ENCODE measurements around the gene TRIP12. TPM values are rescaled to one million over a fixed set of nuclear protein-coding genes. Genes with fewer than 3 reads are reported as not detected.

Gene TRIP12
- total and polyA plus RNA-seq, 2 of the 4 experiments (the other 2 are of a cell fraction), result 51.6 to 209 TPM

- no TSS peak for BruUV-seq (replicated peaks)
- Histone ChIP-seq H2BK120ac (ENCODE audit: low read depth, low read length) (no peak overlapping the region), H3K9ac (ENCODE audit: low read depth, low read length) (no peak overlapping the region), H3K4me3 (ENCODE audit: insufficient read depth, low read depth, low read length) (no peak overlapping the region), H3K18ac (ENCODE audit: low read depth, low read length) (no peak overlapping the region), H3K9me1 (ENCODE audit: insufficient read depth, low read length) (peaks cover 9% of the 10 kb centered on the region), H2AFZ (replicated peaks; ENCODE audit: low read length, poor library complexity) (no peak overlapping the region), H4K91ac (ENCODE audit: insufficient read depth, low read depth, low read length) (no peak overlapping the region), H2BK20ac (ENCODE audit: low read depth, low read length) (no peak overlapping the region), H2AK9ac (replicated peaks; ENCODE audit: low read depth, low read length, poor library complexity) (no peak overlapping the region), H3K9me3 (ENCODE audit: control insufficient read depth, insufficient read depth, low read length) (no peaks in the 10 kb centered on the region), H3K4ac (ENCODE audit: low read depth, low read length) (no peak overlapping the region), H4K5ac (ENCODE audit: low read depth, low read length) (no peak overlapping the region), H3K56ac (ENCODE audit: extremely low read depth, insufficient read depth, low read length) (no peak overlapping the region), H2AK5ac (ENCODE audit: low read depth, low read length) (no peak overlapping the region), H3K23ac (ENCODE audit: low read depth, low read length) (no peak overlapping the region), H2BK5ac (ENCODE audit: low read depth, low read length, poor library complexity, severe bottlenecking) (no peak overlapping the region), H3K36me3 (ENCODE audit: control insufficient read depth, insufficient read depth, low read length) (peaks cover 21% of the 10 kb centered on the region), H3K27ac (ENCODE audit: insufficient read depth, low read length) (no peak overlapping the region), H4K8ac (ENCODE audit: low read depth in 2 of 2, low read length in 2 of 2) (no peak overlapping the region), H3K4me1 (ENCODE audit: control insufficient read depth, insufficient read depth, low read length) (no peaks in the 10 kb centered on the region), H4K20me1 (ENCODE audit: insufficient read depth, low read length) (peaks cover 31% of the 10 kb centered on the region), H3K27me3 (ENCODE audit: control insufficient read depth, insufficient read depth, low read length) (no peaks in the 10 kb centered on the region), H3K4me2 (ENCODE audit: low read depth, low read length) (no peak overlapping the region), H3K79me1 (ENCODE audit: low read depth in 1 of 2, low read length in 2 of 2) (peaks cover 28 to 54% of the 10 kb centered on the region in 2 experiments), H3K14ac (replicated peaks; ENCODE audit: low read depth, low read length) (no peak overlapping the region), H2BK15ac (ENCODE audit: low read depth, low read length) (no peak overlapping the region)
- no peak for TF ChIP-seq POLR2A (IDR thresholded peaks at IDR 0.05; ENCODE audit: low read depth, low read length)
- TF ChIP-seq MXI1 (IDR thresholded peaks at IDR 0.05; ENCODE audit: borderline replicate concordance, low read depth, low read length), result no peak
- no peak for TF ChIP-seq CEBPB (IDR thresholded peaks at IDR 0.05; ENCODE audit: low read depth, low read length)
- no peak for TF ChIP-seq BHLHE40 (IDR thresholded peaks at IDR 0.05; ENCODE audit: low read depth, low read length)
- TF ChIP-seq CHD1 (IDR thresholded peaks at IDR 0.05; ENCODE audit: low read depth, low read length), result no peak
- no peak for TF ChIP-seq RAD21 (IDR thresholded peaks at IDR 0.05; ENCODE audit: low read length)
- TF ChIP-seq ELK1 (IDR thresholded peaks at IDR 0.05; ENCODE audit: borderline replicate concordance, low read depth, low read length), result no peak
- no peak for TF ChIP-seq FOS (IDR thresholded peaks at IDR 0.05; ENCODE audit: low read depth, low read length)
- no peak for TF ChIP-seq MAZ (IDR thresholded peaks at IDR 0.05; ENCODE audit: borderline replicate concordance, low read depth, low read length)
- no peak for TF ChIP-seq SMC3 (IDR thresholded peaks at IDR 0.05; ENCODE audit: low read depth, low read length)
- no peak for TF ChIP-seq USF2 (IDR thresholded peaks at IDR 0.05; ENCODE audit: low read depth, low read length)
- no peak for TF ChIP-seq RCOR1 (IDR thresholded peaks at IDR 0.05; ENCODE audit: insufficient replicate concordance, low read length)
- no peak for TF ChIP-seq MAFK (IDR thresholded peaks at IDR 0.05; ENCODE audit: low read depth, low read length)
- TF ChIP-seq NFE2L2 (IDR thresholded peaks at IDR 0.05; ENCODE audit: low read depth, low read length), result no peak
- no peak for TF ChIP-seq CTCF (conservative IDR thresholded peaks at IDR 0.05; ENCODE audit: low read depth, low read length)
- no peak for TF ChIP-seq RFX5 (IDR thresholded peaks at IDR 0.05; ENCODE audit: low read depth, low read length)
- in situ Hi-C loops (cut with MboI; ENCODE audit: low sequenced_read_pairs) (no loop called here), intact Hi-C loops (cut with micrococcal nuclease) (no loop called here), dilution Hi-C loops (cut with HindIII; ENCODE audit: low sequenced_read_pairs, unreplicated experiment) (no loop called here)
- WGBS, 2 experiments (ENCODE audit: extremely low coverage in 2 of 2, insufficient read length in 1 of 2), result no CpG with 5 or more reads among the region's 1 CpG
- ChIA-PET CTCF (no interaction called here), POLR2A (ENCODE audit: unreplicated experiment) (no interaction called here)
- no peak for ATAC-seq (ENCODE audit: low read depth)
- no peak for DNase-seq
Observed at GRCh38 chr2:229873123-229873581, 48.7 kb downstream of the TRIP12 start.
